ENCODE data around the gene PDE4D.

DNA sequence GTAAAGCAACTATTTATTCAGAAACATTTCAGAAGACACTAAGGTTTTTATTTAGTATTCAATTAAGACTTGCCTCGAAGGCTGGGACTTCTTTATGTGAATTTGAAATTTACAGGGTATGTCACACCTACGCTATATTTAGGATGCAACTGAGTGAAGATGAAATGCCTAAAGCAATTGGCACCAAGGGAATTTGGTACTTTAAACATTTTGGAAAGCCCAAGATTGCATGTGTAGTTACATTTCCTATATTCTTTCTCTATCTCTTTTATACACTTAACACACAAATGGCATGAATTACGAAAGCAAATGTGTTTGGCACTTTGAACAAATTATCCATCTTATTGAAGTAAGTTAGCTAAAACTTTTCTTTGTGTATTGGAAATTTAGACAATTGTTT, 633.3 kb downstream of the PDE4D start:
- TF ChIP-seq EZH2 (IDR thresholded peaks at IDR 0.05; ENCODE audit: insufficient read depth, poor library complexity, severe bottlenecking) (no peak), EZH2phosphoT487 (IDR thresholded peaks at IDR 0.05; ENCODE audit: insufficient read depth, low read depth) (no peak)

Measured in GM23248 (cell line).